Measurements from ENCODE around the gene SLC23A2. TPM values are rescaled to one million over a fixed set of nuclear protein-coding genes. Genes with fewer than 3 reads are reported as not detected.

SLC23A2 gene
- total RNA-seq, 4 donors from 2014 or later = 9.6 to 17.0 (median 13.5) TPM

GRCh38 chr20:4891997-4892396 is 109.3 kb downstream of the SLC23A2 start:
- TF ChIP-seq CTCF (IDR thresholded peaks at IDR 0.05; ENCODE audit: low read depth) = no peak

GRCh38 chr20:4891190-4891763 is 110.0 kb downstream of the SLC23A2 start:
- TF ChIP-seq CTCF (IDR thresholded peaks at IDR 0.05; ENCODE audit: low read depth) = no peak

GRCh38 chr20:4889446-4889845 is 111.9 kb downstream of the SLC23A2 start:
- TF ChIP-seq CTCF (IDR thresholded peaks at IDR 0.05; ENCODE audit: low read depth) = no peak

GRCh38 chr20:4887586-4887985 is 113.7 kb downstream of the SLC23A2 start:
- no peak for TF ChIP-seq CTCF (IDR thresholded peaks at IDR 0.05; ENCODE audit: low read depth)

GRCh38 chr20:4886771-4887527 is 114.4 kb downstream of the SLC23A2 start:
- TF ChIP-seq CTCF (IDR thresholded peaks at IDR 0.05; ENCODE audit: low read depth) = no peak

GRCh38 chr20:4885877-4886276 is 115.4 kb downstream of the SLC23A2 start:
- no peak for TF ChIP-seq CTCF (IDR thresholded peaks at IDR 0.05; ENCODE audit: low read depth)

- TF ChIP-seq CTCF (IDR thresholded peaks at IDR 0.05; ENCODE audit: low read depth) = no peak
These were observed 117.8 kb downstream of the SLC23A2 start for GRCh38 chr20:4883546-4883945.

Measured in subcutaneous adipose tissue (tissue), 4 donors.